BJ (cell line): ENCODE data around the gene KIF6. TPM values are rescaled to one million over a fixed set of nuclear protein-coding genes. Genes with fewer than 3 reads are reported as not detected.

Experiments
- CTCF ChIA-PET: fragments of 350-600 bp; formaldehyde crosslinking; extraction: SDS; loops from one replicate; lab custom pipeline; 2021; ENCODE audit warnings: antibody characterized with exemption, inconsistent platforms; lab: Yijun Ruan, JAX
- POLR2A ChIA-PET: fragments of 300-600 bp; sonication (Branson Sonifier 250); formaldehyde crosslinking; extraction: SDS; loops from one replicate; lab custom pipeline; 2021; ENCODE audit warnings: antibody characterized with exemption; lab: Charles Lee
- DNase-seq: peaks from one replicate; pipeline ENCODE4 v3.0.0-alpha.2; 2011; ENCODE audit warnings: low read depth
- H3K27me3 ChIP-seq: 2 replicates; pipeline ENCODE4 v1.6.0; 2011; ENCODE audit warnings: low read length; ENCODE audit not compliant: control insufficient read depth, insufficient read depth
- H3K36me3 ChIP-seq: 2 replicates; pipeline ENCODE4 v1.5.1; 2011; ENCODE audit warnings: low read length; ENCODE audit not compliant: control insufficient read depth, insufficient read depth
- H3K4me3 ChIP-seq: 2 replicates; pipeline ENCODE4 v1.5.1; 2011; ENCODE audit warnings: low read depth, mild to moderate bottlenecking, control low read depth, low read length
- polyA plus RNA-seq: library from polyadenylated mRNA; depleted of rRNA; stranded (reverse); fragments of >200 nt; gene quantifications from 2 replicates; pipeline ENCODE4 v1.2.3, GENCODE V29; 2011
- TF ChIP-seq, protein P1 (sequence below): IDR thresholded peaks from 2 replicates; pipeline ENCODE4 v1.5.1; 2011; ENCODE audit warnings: low read depth, mild to moderate bottlenecking, control low read depth, inconsistent platforms, low read length, moderate library complexity; ENCODE audit not compliant: insufficient read depth

Gene KIF6
- polyA plus RNA-seq, 1 experiment = 0.56 TPM

DNA sequence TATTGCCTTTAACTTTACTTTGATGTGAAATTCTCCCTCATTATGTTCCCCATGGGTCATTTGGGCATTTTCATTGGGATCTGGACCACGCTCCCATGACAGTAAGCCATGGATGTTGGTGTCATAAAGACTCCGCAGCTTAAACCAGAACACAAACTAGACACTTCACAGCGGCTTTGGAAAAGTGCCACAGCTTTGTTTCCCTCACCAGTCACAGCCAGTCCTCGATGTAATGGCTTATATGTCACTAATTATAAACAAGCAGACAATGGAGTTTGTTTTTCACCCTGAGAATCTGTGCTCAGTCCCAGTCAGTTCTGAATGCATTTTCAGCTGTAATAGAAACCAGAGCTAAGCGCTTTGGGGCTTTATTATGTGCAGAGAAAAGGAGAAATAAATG lies 43.8 kb upstream of the KIF6 start:
- no peak overlapping the region for H3K4me3 ChIP-seq
- TF ChIP-seq, protein P1, sequence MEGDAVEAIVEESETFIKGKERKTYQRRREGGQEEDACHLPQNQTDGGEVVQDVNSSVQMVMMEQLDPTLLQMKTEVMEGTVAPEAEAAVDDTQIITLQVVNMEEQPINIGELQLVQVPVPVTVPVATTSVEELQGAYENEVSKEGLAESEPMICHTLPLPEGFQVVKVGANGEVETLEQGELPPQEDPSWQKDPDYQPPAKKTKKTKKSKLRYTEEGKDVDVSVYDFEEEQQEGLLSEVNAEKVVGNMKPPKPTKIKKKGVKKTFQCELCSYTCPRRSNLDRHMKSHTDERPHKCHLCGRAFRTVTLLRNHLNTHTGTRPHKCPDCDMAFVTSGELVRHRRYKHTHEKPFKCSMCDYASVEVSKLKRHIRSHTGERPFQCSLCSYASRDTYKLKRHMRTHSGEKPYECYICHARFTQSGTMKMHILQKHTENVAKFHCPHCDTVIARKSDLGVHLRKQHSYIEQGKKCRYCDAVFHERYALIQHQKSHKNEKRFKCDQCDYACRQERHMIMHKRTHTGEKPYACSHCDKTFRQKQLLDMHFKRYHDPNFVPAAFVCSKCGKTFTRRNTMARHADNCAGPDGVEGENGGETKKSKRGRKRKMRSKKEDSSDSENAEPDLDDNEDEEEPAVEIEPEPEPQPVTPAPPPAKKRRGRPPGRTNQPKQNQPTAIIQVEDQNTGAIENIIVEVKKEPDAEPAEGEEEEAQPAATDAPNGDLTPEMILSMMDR = no peak
- H3K36me3 ChIP-seq = no peaks in the 10 kb centered on the region
- ChIA-PET CTCF (no interaction called here), POLR2A (no interaction called here)
- H3K27me3 ChIP-seq = no peaks in the 10 kb centered on the region
- no peak for DNase-seq

DNA sequence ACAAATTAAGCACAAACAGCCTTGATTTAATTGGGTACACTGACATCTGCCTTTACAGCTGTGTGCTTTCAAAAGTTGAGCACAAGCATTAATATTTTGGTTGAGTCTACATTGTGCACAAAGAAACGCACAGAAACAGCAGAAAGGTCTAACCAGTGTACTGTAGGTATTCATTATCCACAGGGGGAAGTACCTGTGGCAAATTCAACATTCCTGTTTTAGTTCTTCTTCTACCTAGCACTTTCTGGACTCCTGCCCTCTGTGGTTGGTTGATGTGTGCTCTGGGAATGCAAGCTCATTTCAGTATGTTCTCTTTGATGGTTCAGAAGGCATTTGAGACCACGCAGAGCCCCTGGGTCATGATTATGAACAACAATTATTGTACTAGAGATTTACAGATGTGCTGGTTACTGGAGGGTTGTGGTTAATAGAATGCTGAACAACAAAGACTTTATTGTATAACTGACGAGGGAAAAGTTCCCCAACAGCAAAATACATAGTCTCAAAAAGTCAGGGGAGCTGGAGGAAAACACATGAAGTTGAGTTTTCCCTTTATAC lies 40.4 kb upstream of the KIF6 start:
- no peak overlapping the region for H3K4me3 ChIP-seq
- no peaks in the 10 kb centered on the region for H3K27me3 ChIP-seq
- POLR2A ChIA-PET = interaction anchor here (0.6 kb wide), 1 partner anchor 10 kb away, joined by 3 read pairs; no protein-coding TSS in a partner anchor
- TF ChIP-seq, protein P1 = no peak
- no peak for DNase-seq
- CTCF ChIA-PET = no interaction called here
- H3K36me3 ChIP-seq = no peaks in the 10 kb centered on the region

DNA sequence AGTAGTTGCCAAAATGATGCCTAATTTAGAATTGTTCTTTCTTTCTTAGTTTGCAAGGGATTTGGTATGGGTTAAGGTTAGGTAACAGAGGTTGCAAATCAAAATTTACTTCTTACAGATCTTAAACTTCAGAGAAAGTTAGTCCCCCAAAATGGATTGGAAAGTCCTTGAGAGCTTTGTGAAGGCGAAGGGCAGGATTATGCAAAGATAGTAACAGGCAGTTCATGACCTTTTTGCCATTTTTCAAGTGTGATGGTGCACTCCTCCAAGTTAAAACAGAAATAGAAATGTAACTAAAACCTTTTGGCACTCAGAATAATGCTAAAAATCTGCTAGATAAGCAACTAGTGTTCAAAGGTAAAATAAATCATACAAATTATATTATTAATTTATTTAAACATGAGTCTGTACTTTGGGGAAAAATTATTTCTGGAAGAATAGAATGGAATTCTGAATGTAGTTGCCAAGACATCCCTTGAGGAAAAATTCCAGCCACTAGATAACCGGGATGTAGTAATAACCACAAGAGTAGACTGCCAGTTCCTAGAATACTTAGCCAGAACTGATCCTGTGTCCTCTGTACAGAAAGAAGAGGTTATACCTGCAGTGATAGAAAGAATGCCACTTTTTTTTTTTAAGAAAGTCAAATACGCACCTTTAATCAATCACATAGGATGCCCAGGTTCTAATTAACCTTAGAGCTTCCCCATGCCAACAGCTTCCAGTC lies 35.2 kb upstream of the KIF6 start:
- ChIA-PET POLR2A (no interaction called here), CTCF (no interaction called here)
- no peaks in the 10 kb centered on the region for H3K27me3 ChIP-seq
- no peak overlapping the region for H3K4me3 ChIP-seq
- no peak for DNase-seq
- H3K36me3 ChIP-seq = no peaks in the 10 kb centered on the region
- TF ChIP-seq, protein P1 = no peak

DNA sequence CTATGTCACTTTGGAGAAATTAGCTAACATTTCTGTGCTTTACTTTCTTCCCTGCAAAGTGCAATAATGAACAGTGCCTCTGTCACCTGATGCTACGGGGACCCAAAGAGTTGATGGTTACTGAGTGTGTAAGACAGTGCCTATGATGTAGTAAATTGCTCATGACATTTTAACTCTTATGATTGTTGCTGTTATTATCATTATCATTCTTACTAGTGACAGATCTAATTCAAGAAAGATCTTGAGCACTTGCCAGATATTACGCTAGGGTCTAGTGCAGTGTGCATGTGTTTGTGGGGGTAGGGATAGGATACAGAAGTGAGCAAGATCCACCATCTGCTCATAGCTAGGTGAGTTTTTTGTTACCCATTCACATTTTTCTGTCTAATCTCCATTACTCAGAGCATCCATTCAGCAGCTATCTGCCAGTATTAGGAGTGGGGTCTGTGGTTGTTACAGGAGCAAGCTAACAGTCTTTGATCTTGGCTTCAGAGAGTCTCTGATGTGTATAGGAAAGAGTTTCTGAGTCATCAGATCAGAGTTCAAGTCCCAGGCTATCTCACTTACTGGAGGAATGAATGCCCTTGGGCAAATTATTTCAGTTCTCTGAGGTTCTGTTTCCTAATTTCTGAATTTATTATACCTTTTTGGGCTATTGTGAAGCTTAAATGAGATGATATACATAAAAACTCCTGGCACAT lies 33.8 kb upstream of the KIF6 start:
- H3K4me3 ChIP-seq = no peak overlapping the region
- ChIA-PET CTCF (no interaction called here), POLR2A (no interaction called here)
- no peaks in the 10 kb centered on the region for H3K27me3 ChIP-seq
- DNase-seq = no peak
- H3K36me3 ChIP-seq = no peaks in the 10 kb centered on the region
- TF ChIP-seq, protein P1 = no peak

DNA sequence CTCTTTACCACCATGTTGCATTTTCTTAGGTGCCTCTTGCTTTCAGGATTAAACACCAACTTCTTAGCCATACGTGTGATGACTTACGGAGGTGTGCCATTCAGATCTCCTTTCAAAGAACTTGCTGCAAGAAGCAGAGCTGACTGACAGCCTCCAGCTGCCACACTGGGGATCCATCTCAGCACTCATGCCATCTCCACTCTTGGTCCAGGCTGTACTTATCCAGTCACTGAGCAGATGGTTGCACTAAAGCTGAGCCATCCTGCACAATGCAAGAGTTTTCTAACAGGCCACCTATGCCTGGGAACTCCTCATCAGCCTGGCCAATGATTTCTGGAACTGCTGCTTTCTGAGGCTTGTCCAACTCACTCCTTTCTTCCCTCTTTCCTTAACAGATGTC lies 31.4 kb upstream of the KIF6 start:
- ChIA-PET POLR2A (no interaction called here), CTCF (interaction anchor here (1.7 kb wide), 1 partner anchor 17 kb away, joined by 3 read pairs; no protein-coding TSS in a partner anchor)
- TF ChIP-seq, protein P1 = no peak
- H3K27me3 ChIP-seq = no peaks in the 10 kb centered on the region
- H3K4me3 ChIP-seq = no peak overlapping the region
- DNase-seq = no peak
- no peaks in the 10 kb centered on the region for H3K36me3 ChIP-seq
